HS-5 (cell line): ENCODE results near the gene ASXL3.

Experiments used
- DNase-seq: peaks from one replicate; pipeline ENCODE4 v3.0.0-alpha.2; 2012; ENCODE audit warnings: low read depth

The ASXL3 gene

DNA sequence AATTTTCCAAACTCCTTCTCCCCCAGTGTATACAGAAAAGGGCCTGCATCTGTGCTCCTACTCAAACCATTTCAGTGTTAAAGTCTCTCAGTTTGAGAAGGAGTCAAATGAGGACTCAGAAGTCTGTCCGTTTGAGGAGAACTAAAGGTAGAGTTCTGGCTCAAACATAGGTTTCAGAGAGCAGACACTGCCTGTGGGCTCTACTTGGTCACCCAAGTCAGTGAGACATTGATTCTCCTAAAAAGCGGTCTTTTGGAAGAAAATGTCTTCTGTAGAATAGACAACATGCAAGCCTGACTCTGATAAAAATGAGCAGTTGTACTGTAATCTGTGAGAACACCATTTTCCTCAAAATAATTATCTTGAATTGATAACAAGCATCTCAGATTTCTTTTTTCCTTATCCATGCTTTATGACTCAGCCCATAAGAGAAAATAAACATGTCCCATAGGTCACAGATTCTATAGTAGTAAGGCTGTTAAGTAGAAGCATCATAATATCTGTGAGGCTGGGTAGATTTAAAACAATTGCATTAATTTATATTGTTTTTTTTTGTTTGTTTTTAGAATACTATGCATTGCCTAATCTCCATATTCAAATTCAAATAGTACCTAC lies 82.8 kb downstream of the ASXL3 start:
- DNase-seq, result no peak

DNA sequence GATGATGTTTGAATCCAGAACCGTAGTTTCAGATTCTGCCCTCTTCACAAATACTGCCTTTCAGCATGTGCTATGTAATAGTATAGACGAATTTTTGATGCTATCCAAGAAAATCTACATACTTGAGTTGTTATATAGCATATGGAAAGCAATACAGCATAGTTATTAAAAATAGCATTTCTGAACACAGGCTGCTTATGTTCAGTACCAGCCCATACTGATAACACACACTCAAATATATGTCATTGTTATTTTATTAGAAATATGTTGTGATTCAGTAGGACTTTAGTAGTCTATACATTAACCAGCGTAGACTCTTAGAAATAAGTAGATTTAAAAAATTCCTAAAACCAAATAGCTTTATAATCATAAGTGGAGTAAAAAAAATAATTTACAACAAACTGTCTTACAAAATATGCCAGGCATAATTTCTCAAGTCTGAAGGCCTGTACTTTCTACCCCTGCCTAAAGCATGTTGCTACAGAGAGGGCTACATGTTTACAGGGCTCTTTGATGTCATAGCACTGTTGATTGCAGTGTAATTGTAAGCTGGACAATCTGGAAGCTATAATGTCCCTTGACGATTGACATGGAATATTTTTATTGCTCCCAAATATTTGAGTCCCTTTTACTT lies 86.3 kb downstream of the ASXL3 start:
- no peak for DNase-seq

DNA sequence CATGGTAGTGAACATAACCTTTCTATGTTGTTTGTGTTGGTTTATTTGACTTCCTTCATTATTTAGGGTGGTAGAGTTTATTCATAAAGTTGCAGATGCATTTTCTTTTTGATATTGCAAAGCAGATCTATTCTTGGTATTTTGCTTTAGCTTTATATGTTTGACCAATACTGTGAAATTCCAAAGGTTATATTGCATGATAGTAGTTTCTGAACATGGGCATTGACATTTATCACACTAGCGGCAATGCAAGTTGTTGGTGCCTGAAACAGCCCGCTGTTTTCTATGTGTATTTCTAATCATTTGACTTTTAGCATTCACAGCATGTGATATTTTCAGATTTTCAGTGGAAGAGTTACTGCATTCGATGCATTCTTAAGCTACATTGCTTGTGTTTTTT lies 87.2 kb downstream of the ASXL3 start:
- DNase-seq, result no peak

DNA sequence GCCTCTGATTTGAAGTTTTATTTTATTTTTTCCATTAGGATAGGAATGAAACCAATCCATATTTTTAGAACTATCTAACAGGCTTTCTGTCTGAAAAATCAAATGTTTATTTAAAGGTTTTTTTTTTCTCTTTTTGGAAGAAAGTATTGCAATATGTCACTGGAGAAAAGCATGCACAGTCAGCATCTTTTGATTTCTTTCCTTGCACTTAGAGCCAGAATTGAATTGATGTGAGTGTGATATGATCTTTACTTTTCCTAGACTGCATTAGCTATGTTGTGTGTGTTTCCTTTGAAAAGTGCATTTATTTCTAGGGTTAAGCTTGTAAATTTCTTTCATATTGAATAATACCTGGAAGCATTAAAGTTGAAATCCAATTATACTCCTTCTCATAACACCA lies 87.6 kb downstream of the ASXL3 start:
- DNase-seq, result no peak

DNA sequence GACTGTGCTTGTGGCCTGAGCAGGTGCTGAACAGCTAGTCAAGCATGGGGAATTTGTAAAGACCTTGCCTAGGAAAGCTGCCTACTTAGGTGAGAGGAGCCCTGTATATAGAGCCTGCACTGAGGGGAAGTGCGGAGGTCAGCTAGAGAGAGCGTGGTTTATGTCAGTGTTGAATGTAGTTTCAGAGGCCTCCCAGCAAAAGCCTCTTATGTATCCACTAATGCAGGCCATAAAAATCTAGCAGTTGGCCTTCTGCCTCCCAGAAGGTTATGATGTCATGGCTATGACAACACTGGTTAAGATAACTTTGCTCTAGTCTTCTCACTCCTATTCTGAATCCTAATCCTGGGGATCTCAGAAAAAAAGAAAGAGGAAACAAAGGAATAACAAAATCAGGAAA lies 88.9 kb downstream of the ASXL3 start:
- DNase-seq, result no peak

DNA sequence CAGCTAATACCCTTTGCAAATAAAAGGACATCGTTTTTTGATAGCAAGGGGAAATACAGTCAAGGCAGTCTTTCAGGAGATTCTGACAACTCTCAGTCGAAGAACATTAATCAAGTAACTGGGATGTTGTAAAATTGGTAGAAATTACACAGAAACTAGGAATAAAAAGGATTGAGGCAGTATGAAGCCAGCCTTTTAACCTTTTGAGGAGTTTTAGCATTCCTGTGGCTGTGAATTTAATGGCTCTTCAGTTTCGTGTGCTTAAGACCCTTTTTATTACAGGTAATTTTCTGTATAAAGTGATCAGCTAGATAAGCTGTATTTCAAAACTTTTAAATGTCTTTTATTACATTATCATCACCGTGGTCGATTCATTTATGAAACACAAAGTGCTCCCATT lies 91.6 kb downstream of the ASXL3 start:
- DNase-seq, result no peak

DNA sequence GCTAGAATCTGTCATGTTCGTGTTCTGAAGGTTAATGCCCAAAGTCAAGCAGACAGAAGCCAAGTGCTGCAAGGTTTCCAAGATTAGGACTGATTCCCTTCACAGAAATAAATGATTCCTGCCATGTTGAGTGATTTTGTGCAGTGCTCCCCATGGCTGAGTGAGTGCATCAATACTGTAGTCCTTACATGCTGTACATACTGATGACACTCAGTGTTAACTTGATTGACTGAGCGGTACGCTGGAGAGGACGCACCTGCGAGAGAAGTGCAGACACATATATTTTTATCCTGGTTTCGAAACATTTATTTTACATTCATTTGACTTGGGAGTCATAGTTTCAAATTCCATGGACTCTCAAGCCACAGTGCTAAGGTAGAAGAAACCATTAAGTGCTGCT lies 92.0 kb downstream of the ASXL3 start:
- DNase-seq, result no peak

DNA sequence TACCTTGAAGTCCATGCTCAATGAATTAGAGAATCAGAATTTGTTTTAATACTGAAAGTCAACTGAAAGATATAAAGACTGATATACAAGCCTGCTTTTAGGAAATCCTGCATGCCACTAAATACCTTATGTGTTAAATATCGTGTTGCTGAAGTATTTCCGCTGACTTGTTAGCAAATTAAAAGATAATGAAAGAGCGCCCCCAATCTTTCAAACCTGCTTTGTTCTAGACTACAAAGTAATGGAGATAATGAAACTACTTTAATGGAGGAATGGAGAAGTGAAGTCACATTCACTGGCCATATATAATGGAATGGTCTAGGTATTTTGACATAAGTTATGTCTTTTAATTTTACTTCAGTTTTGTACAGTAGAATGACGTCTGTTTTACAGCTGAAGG lies 95.7 kb downstream of the ASXL3 start:
- DNase-seq, result no peak

DNA sequence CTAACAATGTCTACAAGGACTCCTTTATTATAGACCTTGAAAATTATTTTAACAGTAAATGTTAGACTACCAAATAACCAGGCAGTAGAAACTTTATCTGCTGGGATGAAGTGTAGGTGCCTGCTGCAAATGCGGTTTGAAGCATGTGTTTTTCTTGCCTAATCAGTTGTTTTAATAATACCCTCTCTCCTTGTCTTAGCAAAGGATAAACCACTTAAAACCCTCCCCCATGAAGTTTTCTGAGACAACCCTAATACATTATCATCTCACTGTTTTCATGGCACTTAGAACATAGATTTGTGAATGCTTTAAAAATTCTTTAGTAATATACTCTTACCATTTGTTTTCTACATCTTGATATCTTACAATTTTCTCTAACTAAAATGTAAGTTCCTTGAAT lies 98.6 kb downstream of the ASXL3 start:
- DNase-seq, result no peak

DNA sequence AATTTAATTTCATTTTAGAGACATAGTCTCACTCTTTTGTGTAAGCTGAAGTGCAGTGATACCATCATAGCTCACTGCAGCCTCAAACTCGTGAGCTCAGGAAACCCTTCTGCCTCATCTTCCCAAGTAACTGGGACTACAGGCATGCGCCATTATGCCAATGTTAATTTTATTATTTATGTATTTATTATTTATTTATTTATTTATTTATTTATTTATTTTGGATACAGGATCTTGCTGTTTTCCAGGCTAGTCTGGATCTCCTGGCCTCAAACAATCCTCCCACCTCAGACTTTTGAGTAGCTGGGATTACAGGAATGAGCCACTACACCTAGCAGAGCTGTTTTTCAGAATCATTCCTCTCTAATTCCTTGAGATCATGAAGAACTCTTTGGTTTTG lies 99.9 kb downstream of the ASXL3 start:
- no peak for DNase-seq

DNA sequence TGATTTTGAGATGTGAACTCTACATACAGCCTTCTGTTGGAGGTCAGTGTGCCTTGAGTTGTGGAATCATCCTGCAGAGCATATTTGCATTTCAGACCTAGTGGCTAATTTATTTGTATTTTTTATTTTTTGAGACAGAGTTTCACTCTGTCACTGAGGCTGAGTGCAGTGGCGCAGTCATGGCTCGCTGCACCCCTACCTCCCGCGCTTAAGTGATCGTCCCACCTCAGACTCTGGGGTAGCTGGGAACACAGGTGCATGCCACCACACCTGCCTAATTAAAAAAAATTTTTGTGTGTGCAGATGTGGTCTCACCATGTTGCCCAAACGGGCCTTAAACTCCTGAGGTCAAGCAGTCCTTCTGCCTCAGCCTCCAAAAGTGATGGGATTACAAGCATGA lies 104.4 kb downstream of the ASXL3 start:
- DNase-seq, result no peak

DNA sequence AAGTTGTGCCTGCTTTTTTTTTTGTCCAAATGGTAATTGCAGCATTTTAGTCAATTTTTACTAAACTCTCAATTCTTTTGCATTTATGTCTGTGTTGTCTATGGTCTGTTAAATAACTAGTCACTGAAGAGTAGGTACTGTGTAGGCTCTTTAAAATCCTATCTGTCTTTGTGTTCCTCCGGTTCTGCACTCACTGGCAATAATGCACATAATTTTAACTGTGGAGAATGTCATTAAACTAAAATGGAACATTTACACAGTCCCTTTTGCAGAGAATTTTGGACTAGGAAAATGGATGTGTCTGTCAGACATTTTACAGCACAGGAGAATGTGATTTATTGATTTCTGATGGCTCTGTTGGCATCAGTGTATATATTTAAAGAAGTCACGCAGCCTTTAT lies 116.6 kb downstream of the ASXL3 start:
- DNase-seq, result no peak

DNA sequence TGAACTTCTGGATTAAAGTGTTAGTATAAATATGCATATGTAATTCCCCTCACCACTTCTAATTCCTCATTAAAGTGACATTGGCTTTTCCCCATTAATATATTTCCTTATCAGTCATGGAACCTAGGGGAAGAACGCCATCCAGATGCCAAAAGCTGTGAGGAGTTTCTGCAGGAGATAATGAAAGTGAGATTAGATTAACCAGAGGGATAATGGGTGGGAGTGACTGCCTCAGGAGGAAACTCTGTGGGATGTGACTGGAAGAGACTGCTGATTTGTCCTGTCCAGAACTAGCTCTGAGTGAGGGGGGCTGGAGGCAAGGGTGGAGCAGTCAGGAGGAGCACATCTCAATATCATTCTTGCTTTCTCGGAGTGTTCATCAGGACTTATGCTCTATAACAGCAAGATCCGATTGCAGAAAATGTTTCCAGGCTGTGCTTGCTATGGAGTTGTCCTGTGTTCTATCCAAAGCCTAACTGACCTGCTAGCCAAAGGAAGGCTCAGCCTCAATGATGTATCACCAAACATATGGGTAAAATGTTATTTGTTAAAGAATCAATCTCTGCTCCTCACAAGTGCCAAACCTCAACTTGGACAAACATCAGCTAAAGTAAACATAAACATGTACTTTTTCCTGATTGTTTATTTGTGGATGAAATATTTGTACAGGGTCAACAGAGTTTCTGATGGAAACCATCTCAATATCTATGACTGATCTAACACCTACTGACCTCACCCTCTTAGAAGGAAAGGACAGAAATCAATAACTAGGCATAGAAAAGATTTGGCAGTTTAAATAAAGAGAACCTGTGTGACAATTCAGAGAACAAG lies 118.5 kb downstream of the ASXL3 start:
- no peak for DNase-seq

DNA sequence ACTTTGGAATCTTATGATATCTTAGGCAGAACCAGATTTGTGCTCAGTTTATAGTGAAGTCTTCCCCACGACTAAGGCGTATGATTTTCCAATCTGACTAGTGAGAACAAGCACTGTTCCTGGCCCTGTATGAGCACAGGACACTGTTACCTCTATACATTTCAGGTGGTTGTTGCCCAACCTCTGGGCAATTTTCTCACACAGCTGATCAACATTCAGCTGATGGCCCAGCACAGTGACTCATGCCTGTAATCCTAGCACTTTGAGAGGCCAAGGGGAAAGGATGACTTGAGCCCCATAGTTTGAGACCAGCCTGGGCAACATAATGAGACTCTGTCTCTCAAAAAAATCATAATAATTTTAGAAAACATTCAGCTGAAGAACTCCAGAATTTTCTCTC lies 119.5 kb downstream of the ASXL3 start:
- DNase-seq, result no peak

DNA sequence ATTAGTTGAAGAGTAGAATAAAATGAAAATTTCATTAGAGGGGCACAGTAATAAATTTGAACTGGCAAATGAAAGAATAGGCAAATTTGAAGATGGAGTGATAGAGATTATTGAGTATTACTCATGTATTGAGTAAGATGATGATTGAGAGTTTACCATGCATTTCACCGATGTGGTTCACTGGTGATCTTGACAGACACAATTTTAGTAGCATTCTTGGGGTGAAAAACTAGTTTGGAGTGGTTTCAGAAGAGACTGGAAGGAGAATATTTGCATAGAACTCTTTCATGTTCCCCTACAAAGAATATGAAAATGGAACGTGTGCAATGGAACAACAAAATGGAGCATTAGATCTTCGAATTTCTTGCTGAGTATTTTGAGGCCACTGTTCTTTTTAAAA lies 121.4 kb downstream of the ASXL3 start:
- DNase-seq, result no peak

DNA sequence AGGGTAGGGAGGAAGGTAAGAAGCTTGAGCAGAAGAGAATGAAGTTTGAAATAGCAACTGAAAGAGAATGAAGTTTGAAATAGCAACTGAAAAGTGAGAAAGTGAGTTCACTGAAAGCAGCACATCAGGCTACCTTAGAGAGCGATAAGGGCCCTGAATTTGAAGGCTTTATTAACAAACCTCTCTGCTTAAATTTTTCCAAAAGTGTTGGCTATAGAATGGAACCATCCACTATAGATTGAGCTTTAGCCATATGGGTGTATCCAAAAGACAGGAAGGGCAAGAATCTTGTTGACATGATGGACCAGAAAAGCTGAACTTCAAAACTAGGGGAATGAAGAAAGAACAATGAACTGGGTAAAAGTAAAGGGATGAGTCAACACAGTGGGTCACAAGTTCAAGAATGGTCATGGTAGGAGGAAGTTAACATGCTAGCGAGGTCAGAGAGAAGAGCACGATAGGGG lies 122.5 kb downstream of the ASXL3 start:
- no peak for DNase-seq

DNA sequence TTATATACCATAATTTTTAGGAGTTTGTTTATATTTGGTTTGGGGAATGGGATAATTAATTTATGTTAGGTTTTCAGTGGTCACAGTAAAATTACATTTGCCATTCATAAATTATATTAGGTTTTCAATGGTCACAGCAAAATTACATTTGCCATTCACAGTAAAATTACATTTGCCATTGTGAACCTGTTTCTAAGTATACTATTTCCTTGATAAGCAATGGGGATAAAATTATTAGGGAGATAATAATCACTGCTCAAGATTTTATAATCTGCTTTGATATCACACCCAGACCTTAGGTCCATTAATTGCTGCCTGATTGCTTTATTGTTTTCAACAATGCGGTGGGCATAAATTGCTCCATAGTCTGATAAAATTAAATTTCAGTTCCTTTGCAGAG lies 124.6 kb downstream of the ASXL3 start:
- no peak for DNase-seq

DNA sequence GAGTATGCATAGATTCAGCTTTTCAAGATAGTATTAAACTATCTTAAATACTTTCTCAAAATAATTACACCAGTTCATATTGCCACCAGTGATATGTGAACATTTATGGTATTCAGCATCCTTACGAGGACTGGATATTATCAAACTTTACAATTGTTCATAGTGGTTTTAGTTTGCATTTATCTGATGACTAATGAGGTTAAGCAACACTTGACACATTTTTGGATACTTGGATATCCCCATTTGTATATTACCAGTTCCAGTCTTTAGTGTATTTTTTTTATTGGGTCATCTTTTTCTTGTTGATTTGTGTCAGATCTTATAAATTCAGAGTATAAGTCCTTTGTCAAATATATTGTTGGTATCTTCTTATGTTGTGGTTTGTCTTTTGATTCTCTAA lies 128.4 kb downstream of the ASXL3 start:
- DNase-seq, result peak; percentile 6

DNA sequence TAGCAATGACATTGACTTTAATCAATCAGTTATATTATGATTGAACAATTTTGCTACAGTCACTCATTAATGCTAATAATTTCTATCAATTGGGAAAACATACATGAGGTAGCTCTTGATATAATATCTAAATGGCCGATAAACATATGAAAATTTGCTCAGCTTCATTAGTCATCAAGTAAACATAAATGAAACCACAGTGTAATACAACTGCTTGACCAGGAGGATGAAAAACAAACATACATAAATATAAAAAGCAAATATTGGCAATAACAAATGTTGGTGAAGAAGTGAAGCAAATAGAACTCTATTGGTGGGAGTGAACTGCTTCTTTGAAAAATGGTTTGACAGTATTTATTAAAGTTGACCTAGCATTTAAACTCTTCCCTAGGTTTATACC lies 130.9 kb downstream of the ASXL3 start:
- DNase-seq, result no peak

DNA sequence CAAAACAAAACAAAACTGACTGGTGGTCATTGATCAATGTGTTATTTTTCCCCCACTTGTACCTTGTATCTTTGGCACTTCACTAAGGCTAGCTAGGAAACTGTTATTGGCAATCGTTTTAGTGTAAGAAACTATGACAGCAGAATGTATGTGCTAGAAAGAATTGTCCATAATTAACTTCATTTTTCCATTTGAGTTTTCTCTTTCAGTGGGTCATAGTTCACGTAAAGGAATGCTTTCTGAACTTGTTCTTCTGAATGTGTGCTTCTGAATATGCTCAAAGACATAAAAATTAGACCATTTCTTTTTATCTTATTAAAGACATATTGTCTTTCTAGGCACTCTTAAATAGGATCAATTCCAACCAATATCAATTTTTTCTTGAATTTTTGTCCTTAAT lies 132.2 kb downstream of the ASXL3 start:
- DNase-seq, result no peak

DNA sequence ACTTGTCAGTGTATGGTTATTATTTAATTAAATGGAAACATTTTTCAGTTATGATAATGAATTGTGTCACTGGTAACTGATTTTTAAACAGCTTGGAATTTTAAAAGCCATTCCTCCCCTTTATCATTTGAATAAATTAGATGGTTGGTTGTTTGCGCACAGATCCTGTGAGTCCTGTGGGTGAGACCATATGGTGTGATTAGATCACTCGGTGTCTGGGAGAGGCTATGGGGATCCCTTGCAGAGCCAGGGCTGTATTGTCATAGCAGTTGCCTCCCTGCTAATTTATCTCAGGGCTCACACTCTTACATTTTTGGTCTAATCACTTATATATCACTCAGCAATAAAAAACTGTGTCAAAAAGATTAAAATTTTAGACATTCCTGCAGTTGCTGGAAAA lies 133.5 kb downstream of the ASXL3 start:
- no peak for DNase-seq

DNA sequence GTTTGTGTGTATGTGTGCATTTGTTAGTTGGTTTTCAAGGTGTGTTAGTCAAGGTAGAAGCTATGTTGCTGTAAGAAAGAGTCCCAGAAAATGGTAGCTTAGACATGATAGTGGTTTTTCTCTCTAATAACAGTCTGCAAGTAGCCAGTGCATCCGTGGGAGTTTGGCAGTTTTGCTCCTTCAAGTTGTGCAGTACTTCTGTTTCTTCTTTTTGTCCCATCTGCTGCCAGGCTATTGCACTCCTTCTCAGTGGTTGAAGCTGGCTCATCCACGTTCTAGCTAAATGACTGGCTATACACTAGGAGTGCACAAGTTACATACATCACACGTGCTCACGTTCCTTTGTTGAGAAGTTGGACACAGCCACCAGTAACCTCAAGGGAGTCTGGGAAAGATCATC lies 134.7 kb downstream of the ASXL3 start:
- DNase-seq, result no peak

DNA sequence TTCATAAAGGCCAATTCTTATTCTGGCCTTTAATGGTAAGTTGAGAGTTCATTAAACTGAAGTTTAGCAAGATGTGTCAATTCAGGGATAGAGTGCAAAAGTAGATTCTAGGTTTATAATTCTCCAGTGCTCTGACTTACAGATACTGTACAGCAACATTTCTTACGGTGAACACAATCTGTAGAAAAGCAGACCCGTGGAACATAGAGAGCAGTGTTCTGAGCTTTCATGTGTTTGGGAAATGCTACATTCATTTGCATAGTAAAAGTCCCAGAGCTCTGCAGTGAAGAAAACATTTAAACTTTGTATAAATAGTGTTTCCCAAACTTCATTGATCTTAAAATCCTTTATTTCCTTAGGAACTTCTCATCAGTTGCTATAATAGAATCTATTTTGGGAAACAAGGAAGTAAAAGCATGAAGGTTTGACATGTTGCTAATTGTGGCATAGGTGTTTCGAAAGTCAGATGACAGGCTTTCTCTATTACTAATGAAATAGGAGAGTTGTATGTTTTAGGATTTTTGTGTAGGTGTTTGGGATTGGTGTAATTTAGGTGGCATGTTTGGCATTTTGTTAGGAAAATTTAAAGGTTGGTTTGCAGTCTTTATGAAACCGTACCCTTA lies 138.2 kb downstream of the ASXL3 start:
- DNase-seq, result no peak
